Renal cortex interstitium (tissue), 11 donors: ENCODE measurements around the gene DUSP28. TPM values are rescaled to one million over a fixed set of nuclear protein-coding genes. Genes with fewer than 3 reads are reported as not detected.
"Not testable (repeated sequence)": the region's sequence is repeated elsewhere in the genome, so short reads cannot be mapped to it uniquely, and the experiment has no call there.

Experiments
- DNase-seq, 11 donors: peaks; one replicate each; pipeline ENCODE4 v3.0.0-alpha.2; 2013; ENCODE audit warnings: low read depth in 9 of 11, low spot score in 4 of 11; ENCODE audit errors: extremely low read depth in 1 of 11
- polyA plus RNA-seq, 3 donors: library from polyadenylated mRNA; unstranded; fragments of 120-200 nt; gene quantifications; one replicate each; pipeline ENCODE4 v1.2.1, GENCODE V29; 2013; ENCODE audit not compliant: insufficient read length in 3 of 3

DUSP28 gene
- polyA plus RNA-seq, 3 donors, result 6.0 to 7.1 (median 6.9) TPM

DNA sequence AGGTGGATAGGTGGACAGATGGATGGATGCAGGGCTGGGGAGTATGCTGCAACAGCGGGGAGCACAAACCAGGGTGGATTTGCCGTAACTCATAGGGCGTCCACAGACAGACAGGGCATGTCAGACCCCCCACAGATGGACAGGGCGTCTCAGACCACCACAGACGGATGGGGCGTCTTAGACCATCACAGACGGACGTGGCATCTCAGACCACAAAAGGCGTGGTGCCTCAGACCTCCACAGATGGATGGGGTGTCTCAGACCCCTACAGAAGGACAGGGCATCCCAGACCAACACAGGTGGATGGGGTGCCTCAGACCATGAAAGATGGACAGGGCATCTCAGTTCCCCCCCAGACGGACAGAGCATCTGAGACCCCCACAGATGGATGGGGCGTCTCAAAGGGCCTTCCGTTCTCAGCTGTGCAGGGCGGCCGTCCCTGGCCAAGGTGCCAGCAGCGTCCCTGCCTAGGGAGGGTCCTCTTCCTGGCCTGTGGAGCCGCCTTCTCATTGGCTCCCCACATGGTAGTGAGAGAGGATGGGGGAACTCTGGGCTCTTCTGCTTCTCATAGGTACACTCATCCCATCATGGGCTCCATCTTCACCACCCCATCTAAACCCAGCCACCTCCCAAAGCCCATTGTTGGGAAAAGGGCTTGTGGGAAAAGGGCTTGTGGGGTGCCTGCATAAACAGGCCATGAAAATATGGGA, 4.5 kb upstream of the DUSP28 start:
- DNase-seq, result no peak

DNA sequence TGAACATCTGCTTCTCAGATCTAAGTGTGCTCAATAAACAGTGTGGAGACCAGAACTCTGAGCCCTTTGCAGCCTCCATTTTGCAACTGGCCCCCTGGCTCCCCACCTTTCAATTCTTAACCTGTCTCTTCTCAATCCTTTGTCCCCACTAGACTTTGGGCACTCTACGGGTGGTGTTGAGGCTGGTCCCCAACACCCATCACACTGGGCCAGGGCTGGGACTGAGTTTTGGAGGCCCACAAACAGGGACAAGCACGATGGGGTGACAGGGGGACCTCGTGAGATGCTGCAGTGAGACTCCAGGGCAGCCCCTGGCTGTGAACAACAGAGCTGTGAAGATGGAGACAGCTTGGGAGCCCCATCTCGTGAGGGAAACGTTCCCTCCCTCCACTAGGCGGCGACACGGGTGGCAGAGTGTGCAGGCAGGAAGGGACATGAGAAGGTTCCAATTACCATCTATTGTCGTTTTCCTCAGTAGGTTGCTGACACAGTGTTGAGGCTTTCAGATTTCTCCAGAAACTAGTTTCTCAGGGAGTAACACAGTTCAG, 3.5 kb upstream of the DUSP28 start:
- DNase-seq, result peak in 1 of 11 donors; percentile 56

DNA sequence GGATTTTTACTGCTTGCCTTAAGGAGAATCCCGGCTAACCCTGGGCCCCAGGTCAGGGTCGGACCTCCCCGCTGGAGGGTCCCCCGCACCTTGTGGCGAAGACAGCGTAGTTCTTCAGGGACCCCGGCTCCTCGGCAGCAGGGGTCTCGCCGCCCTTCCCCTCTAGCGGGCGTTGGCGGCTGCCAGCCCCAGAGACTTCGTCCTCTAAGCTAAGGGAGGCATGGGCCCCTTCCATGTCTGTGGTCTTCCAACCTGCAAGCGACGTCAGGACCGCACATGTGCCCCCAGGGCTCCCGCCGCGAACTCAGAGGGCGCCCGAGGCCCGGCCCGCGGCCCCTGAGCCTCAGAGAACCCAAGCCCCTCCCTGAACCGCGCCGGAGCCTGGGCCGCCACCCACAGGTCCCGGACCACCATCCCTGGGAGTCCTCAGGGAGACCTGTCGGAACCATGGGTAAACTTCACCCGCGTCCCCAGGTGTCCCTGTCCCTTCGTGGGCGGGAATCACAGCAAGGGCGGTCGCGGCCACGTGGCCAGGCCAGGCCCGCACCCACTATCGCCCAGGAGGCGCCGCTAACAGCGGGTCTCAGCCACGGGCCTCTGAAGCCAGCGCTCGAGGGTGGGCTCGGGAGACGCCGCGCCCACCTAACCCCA, 2.9 kb upstream of the DUSP28 start:
- no peak for DNase-seq

DNA sequence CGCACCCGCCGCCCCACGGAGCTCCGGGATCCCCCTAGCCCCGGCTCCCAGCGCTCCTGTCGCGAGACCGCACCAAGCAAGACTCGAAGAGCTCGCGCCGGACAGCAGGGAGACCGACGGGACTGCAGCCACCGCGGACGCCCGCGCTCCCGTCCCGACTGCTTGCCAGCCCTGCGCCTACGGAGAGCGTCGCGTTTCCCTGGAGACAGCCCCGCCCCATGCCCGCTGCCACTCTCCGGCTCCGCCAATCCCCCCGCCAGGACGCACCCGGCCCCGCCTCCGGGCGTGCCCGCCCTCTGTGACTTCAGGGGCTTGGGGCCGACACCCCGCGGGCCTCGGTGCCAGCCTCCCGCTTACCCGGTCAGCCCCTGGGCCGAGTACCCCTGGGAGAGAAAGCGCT, 2.3 kb upstream of the DUSP28 start, which contains the start of gene ANKMY1:
ANKMY1 (minus strand) TSS at position 181 of the 400 bp plus-strand sequence. CDS start 653 bp downstream, outside the sequence.
- DNase-seq, result peak in 4 of 11 donors; percentile 55 to 69 (median 61)

DNA sequence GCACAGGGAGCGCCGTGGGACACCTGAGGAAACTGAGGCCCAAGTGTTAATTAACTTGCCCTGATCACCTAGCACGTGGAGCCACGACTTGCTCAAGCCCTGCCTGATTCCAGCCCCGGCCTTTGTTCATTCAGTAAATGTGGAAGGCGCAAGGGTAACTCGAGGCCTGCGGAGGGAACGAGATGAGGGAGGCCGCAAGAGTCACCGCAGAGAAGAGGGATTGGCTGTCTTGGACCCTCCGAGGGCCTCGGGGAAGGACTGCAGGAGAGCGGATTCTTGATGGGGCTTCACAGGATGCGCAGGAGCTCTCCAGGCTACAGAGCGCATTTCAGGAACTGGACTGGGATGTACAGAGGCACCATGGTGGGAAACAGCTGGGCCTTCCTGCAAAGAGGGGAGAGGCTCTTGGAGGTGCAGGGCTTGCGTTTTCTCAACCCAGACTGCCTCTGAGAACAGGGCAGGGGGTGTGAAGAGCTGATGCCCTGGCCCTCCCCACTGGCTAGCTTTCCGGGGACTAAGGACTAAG, 1.9 kb upstream of the DUSP28 start:
- no peak for DNase-seq

DNA sequence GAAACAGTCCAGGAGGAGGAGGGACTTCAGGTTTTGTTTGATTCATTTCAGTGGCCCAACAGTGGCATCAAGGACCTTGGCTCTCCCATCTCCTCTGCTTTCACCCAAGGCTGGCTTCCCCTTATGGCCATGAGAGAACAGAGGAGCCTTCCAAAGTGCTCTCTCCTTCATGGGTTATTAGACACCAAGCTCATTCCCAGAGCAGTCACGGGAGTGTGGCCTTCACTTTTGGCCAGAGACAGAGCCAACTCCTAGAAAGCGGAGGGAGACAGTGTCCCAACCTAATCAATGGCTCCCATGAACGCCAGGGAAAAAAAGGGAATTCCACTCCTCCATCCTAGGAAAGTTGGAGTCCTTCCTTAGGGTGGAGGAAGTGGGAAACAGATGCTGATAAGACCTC, 871 bp upstream of the DUSP28 start:
- no peak for DNase-seq

DNA sequence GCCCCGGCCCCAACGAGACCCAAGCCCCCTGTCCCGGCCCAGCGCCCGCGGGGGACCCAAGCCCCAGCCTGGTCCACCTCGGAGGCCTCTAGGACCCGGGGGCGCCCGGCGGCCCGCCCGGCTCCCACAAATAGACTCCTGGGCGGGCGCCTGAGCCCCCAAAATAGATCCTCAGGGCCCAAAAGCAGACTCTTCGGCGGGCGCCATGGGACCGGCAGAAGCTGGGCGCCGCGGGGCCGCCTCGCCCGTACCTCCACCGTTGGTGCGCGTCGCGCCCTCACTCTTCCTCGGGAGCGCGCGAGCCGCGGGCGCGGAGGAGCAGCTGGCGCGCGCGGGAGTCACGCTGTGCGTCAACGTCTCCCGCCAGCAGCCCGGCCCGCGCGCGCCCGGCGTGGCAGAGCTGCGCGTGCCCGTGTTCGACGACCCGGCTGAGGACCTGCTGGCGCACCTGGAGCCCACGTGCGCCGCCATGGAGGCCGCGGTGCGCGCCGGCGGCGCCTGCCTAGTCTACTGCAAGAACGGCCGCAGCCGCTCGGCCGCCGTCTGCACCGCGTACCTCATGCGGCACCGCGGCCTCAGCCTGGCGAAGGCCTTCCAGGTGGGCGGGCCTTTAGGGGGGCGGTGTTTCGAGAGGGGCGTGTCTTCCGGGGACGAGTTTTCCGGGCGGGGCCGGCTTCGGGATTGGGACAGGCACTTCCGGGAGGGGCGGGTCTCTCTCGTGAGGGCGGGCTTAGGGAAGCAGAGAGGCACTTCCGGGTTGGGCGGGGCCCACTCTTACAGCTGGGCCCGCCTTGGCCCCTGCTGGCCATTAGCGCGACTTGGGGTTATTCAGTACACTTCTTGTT, 545 bp downstream of the DUSP28 start:
- peak; percentile 91 to 99 (median 96) for DNase-seq

DNA sequence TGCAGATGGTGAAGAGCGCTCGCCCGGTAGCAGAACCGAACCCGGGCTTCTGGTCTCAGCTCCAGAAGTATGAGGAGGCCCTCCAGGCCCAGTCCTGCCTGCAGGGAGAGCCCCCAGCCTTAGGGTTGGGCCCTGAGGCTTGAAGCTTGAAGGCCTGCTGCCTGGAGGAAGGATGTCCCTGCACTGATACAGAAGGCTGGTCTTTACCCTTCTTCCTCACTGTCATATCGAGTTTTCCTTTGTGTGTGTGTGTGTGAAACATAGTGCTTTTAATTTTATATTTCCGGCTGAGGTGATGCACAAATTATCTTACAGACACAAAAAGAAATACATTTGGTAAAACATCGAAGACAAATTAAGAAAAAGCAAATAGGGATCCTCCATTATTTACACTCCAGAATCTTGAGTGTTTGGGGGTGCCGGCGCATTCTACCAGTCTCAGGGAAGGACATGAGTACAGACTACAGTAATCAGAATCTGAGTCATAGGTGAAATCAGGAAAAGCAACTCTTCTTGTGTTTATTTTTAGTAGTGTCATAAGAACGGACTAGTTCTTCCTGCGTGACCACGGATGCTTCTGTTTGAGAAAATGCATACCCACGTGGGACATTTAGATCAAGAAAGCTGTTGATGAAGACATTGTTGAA, 1.3 kb downstream of the DUSP28 start:
- no peak for DNase-seq

DNA sequence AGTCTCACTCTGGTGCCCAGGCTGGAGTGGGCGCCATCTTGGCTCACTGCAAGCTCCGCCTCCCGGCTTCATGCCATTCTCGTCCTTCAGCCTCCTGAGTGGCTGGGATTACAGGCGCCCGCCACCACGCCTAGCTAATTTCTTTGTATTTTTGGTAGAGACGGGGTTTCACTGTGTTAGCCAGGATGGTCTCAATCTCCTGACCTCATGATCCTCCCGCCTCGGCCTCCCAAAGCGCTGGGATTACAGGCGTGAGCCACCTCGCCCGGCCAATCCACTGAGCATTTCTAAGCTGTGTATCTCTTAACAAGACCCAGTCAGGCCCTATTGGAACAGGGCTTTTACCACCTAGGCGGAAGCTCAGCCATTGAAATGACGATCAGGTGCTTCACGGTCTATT, 3.1 kb downstream of the DUSP28 start:
- DNase-seq, result not testable (repeated sequence)

DNA sequence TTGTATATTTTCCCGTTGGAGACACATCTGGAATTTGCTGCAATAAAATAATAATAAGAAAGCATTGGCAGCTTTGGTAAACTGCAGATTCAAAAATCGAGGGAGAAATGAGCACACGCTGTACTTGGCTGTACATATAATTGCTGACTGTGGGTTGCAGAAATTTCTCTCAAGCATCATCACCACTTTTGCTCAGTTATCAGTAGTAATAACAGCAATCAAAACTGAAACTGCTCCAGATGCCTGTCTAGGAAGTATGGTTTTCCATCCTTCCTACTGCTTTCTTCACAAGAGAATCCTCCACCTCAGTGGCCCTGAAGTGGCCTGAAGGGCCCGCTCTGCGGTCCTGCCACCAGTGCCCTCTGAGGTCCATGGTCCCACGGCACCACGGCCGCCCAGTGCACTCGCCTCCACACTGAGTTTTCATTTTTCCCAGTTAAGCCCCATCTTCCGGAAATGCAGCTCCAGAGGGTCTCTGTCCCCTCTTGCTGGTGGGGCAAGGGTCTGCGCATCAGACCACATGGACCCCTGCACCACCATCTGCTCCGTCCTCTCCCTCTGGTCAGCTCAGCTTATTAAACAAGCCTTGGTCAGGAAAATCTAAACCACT, 3.9 kb downstream of the DUSP28 start:
- DNase-seq, result no peak

DNA sequence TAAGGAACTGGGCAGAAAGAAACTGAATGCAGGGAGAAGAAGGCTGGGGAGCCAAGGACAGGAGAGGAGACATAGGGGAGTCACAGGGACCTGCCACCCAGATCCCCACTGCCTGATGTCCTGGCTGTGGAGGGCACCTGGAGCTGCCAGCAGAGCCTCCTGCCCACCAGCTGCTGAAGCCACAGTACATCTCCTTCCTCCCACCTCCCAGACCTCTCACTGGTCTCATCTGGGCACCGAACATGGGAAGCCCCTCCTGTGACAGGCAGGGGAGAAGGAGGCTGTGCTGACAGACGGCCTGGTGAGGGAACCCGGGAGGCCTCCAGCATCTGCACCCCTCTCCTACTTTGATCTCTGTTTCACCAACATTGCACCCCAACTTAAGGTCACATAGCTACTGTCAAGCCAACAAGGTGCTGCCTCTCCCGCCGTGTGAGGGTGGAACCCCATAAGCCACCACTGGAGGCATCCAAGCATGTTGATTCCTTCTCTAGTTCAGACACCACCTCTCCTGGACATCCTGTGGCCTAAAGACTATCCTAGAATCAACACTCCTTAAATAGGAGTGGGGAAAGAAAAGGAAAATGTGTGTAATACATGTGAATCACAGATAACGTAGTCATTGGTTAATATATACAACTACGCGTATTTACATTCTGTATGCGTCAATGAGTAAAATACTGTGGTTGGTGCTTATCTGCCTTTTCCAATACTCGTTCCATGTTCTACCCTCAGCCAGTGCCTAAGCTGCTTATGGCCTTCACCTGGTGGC, 4.6 kb downstream of the DUSP28 start:
- DNase-seq, result no peak

DNA sequence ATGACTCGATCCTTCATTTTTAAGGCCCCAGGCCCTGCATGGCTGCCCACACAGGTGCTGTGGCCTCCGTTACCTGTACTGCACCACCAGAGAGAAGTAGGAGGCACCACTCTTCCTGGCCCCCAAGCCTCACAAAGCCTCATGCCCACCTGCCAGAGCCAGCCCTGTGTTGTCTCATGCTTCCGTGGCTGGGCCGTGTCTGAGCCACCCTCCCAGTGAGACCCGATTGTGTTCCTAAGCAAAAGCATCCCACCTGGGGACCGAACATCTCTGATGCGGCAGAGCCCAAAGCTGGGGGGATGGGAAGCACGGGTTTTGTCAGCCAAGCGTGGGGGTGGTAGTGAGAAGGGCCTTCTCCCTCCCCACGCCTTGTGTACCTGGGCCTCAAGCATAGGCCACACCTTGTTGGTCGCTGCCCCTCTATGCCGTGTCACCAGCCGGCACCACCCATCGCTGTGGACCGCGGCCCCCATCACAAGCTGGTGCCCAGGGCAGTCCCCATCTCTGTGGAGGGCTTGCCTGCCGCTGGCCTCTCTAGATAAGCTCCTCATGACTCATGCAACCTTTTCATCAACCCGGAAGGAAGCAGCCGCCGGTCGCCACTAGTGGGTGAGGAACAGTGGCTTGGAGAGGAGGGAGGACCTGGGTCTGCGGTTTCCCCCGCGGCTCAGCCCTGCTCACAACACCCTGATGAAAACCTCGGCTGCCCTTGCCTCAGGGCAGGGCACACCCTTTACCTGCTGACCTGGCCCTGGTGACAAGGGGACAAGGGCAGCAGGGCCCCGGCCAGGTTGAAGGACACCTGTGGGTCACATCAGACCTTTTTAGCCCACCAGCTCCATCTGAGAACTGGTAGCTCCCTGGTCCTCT, 5.4 kb downstream of the DUSP28 start:
- no peak for DNase-seq

DNA sequence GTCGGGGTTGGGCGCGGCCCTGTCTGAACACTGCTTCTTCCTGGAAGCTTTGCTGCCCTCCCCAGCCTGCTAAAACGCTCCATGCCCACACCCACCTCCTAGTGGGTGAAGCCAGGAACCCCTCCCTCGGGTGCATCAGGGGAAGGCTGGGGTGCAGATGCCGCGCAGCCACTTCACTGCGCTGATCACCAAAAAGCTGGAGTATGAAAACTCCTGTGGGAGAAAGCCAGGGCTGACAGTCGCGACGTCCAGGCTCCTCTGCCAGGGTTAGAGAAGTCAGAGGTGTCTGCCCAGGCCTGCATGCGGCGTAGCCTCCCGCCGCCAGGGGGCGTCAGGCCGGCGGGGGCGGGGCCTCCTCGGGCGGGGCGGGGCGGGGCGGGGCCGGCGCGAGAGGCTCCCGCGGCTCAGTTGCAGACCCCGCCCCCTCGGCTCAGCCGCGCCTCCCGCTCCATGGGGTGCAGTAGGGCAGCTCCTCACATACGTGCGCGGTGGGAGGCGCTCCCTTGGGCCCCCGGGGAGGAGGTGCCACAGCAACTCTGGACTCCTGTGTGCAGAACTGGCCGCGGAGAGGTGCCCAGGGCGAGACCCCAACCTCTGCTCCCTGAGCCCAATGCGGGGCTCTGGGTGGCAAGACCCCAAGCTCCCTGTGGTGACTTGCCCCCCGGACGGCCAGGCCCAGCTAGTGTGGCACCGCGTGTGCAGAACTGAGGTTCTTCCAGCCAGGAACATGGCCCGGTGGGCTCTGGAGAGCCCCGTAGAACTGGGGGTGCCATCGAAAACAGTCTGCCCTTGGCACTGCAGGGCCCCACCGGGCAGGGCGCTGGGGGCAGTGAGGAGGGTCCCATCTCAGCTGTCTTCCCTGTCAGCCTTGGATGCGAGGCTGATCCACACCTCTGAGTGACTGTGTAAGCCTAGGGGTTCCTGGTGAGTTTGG, 6.3 kb downstream of the DUSP28 start:
- peak in 5 of 11 donors; percentile 43 to 75 (median 68) for DNase-seq

DNA sequence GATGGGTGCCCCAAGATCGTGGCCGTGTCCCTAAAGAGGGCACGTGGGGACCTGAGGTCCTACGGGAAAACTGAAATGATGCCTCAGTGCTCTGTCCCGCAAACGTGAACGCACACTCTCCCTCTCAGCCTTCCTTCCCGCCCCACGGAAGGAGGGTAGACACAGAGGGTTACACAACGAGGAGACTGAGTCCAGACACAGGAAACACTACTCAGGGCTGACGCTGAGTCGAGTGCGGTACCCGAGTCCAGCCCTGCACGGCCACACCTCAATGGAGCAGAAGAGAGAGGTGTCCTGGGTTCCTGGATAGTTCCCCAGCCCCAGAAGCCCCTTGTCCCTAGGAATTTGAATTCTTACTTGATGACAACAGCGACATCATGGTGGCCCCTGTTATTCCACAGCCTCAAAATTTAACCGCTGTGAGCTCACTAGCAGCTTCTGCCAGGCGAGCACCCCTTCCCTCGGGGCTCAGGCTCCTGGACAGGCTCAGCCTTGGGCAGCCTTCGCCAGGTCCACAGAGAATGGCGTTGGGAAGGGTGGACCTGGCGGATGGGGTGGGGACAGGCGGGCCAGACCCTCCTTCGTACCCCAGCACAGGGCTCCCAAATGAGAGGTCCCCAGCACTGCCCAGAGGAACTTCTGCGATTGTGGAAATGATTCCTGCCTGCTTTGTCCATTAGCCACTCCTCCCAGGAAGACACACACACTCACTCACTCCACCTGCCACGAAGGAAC, 7.1 kb downstream of the DUSP28 start:
- no peak for DNase-seq
